Effector CD4-positive, alpha-beta T cell (primary cell): ENCODE results near the gene PROM1.

Experiments used
- DNase-seq: peaks from one replicate; pipeline ENCODE4 v3.0.0-alpha.2; 2020

Gene PROM1

GRCh38 chr4:16109256-16109655 lies 25.4 kb upstream of the PROM1 start:
- no peak for DNase-seq

- no peak for DNase-seq
Measured at GRCh38 chr4:16106956-16107355, 23.1 kb upstream of the PROM1 start.

- DNase-seq = no peak
Measured at GRCh38 chr4:16104520-16104919, 20.7 kb upstream of the PROM1 start.

GRCh38 chr4:16102356-16102755 lies 18.5 kb upstream of the PROM1 start:
- no peak for DNase-seq

GRCh38 chr4:16100833-16101232 lies 17.0 kb upstream of the PROM1 start:
- no peak for DNase-seq

- no peak for DNase-seq
Measured at GRCh38 chr4:16092682-16093319, 9.0 kb upstream of the PROM1 start.

GRCh38 chr4:16090096-16090705 lies 6.4 kb upstream of the PROM1 start:
- no peak for DNase-seq

- DNase-seq = no peak
Measured at GRCh38 chr4:16089156-16089555, 5.3 kb upstream of the PROM1 start.

GRCh38 chr4:16088601-16089000 lies 4.8 kb upstream of the PROM1 start:
- no peak for DNase-seq

- no peak for DNase-seq
Measured at GRCh38 chr4:16085822-16086221, 2.0 kb upstream of the PROM1 start.

GRCh38 chr4:16082426-16083240 lies 1.2 kb downstream of the PROM1 start:
- DNase-seq = no peak

GRCh38 chr4:16082041-16082425 lies 1.8 kb downstream of the PROM1 start:
- DNase-seq = no peak

- no peak for DNase-seq
Measured at GRCh38 chr4:16079046-16079445, 4.8 kb downstream of the PROM1 start.

GRCh38 chr4:16078195-16078760 lies 5.5 kb downstream of the PROM1 start:
- DNase-seq = no peak

GRCh38 chr4:16077786-16078185 lies 6.0 kb downstream of the PROM1 start:
- no peak for DNase-seq

GRCh38 chr4:16075975-16076757 lies 7.7 kb downstream of the PROM1 start:
- no peak for DNase-seq

- no peak for DNase-seq
Measured at GRCh38 chr4:16075061-16075460, 8.8 kb downstream of the PROM1 start.

GRCh38 chr4:16072168-16072567 lies 11.7 kb downstream of the PROM1 start:
- DNase-seq = no peak

GRCh38 chr4:16070203-16070602 lies 13.6 kb downstream of the PROM1 start:
- no peak for DNase-seq

GRCh38 chr4:16067515-16067914 lies 16.3 kb downstream of the PROM1 start:
- no peak for DNase-seq

GRCh38 chr4:16066586-16067128 lies 17.2 kb downstream of the PROM1 start:
- DNase-seq = no peak

- no peak for DNase-seq
Measured at GRCh38 chr4:16065066-16065465, 18.8 kb downstream of the PROM1 start.

GRCh38 chr4:16062601-16063000 lies 21.2 kb downstream of the PROM1 start:
- DNase-seq = no peak
